ENCODE data around the gene RENBP. TPM values are rescaled to one million over a fixed set of nuclear protein-coding genes. Genes with fewer than 3 reads are reported as not detected.

RENBP gene
- total and polyA plus RNA-seq, 2 of the 13 experiments (the other 11 are each of a cell fraction or from before 2014, with no cell fraction given), result 1.4 to 2.6 TPM

- TF ChIP-seq NFAT5 (CRISPR knock-in tag; IDR thresholded peaks at IDR 0.05) (no peak), TARDBP (CRISPR knock-in tag; IDR thresholded peaks at IDR 0.05) (no peak), SP1 (IDR thresholded peaks at IDR 0.05) (no peak), SP1 (CRISPR knock-in tag; IDR thresholded peaks at IDR 0.05) (0 out of 2 replicates have a peak, but pooled peaks have one; percentile 17), HNRNPL (IDR thresholded peaks at IDR 0.05; ENCODE audit: low read depth, low read length) (no peak), ZSCAN21 (CRISPR knock-in tag; IDR thresholded peaks at IDR 0.05; ENCODE audit: borderline replicate concordance) (no peak), ZNF737 (CRISPR knock-in tag; IDR thresholded peaks at IDR 0.05; ENCODE audit: borderline replicate concordance) (0 out of 2 replicates have a peak, but pooled peaks have one; percentile 41), ZNF609 (CRISPR knock-in tag; IDR thresholded peaks at IDR 0.05; ENCODE audit: borderline replicate concordance) (no peak; the same call in 1 of the 2 replicates), DMAP1 (CRISPR knock-in tag; IDR thresholded peaks at IDR 0.05) (no peak; the same call in 1 of the 2 replicates), ZNF501 (CRISPR knock-in tag; IDR thresholded peaks at IDR 0.05) (no peak), U2AF1 (optimal IDR thresholded peaks at IDR 0.05; ENCODE audit: low read depth, low read length) (no peak), TBX2 (CRISPR knock-in tag; IDR thresholded peaks at IDR 0.05; ENCODE audit: borderline replicate concordance) (peak; percentile 22), IKZF1 (IDR thresholded peaks at IDR 0.05) (no peak), ZNF235 (CRISPR knock-in tag; IDR thresholded peaks at IDR 0.05; ENCODE audit: borderline replicate concordance) (no peak), GPBP1L1 (CRISPR knock-in tag; IDR thresholded peaks at IDR 0.05) (no peak), ZMYM2 (CRISPR knock-in tag; IDR thresholded peaks at IDR 0.05) (no peak), EHMT2 (IDR thresholded peaks at IDR 0.05; ENCODE audit: borderline replicate concordance, low read depth, low read length) (no peak), RAD21 (CRISPR knock-in tag; IDR thresholded peaks at IDR 0.05) (no peak)
Measured at GRCh38 chrX:153971450-153972367, 27.3 kb upstream of the RENBP start, which contains the start of gene HCFC1 (continued).

All from HepG2 (cell line).